Measurements from ENCODE around the gene PAX6. TPM values are rescaled to one million over a fixed set of nuclear protein-coding genes. Genes with fewer than 3 reads are reported as not detected.

Gene PAX6
- total and polyA plus RNA-seq, 2 donors = 0.32 to 0.47 TPM

- Histone ChIP-seq H3K4me3 (ENCODE audit: low read length in 2 of 2) (no peak overlapping the region), H3K27me3 (ENCODE audit: control insufficient read depth in 2 of 2, insufficient read depth in 1 of 2, low read length in 1 of 2) (peaks cover 9 to 51% of the 10 kb centered on the region in 2 donors), H3K9me3 (ENCODE audit: control insufficient read depth in 2 of 2, insufficient read depth in 1 of 2, low read length in 1 of 2) (no peaks in the 10 kb centered on the region), H3K4me1 (ENCODE audit: control insufficient read depth in 2 of 2, insufficient read depth in 2 of 2, low read length in 2 of 2) (no peaks in the 10 kb centered on the region), H3K36me3 (ENCODE audit: control insufficient read depth in 2 of 2, insufficient read depth in 2 of 2, low read length in 1 of 2) (no peaks in the 10 kb centered on the region), H3K27ac (ENCODE audit: low read depth in 1 of 2, low read length in 1 of 2) (no peak overlapping the region)
- no peak for DNase-seq (ENCODE audit: low read depth in 6 of 9, low spot score in 9 of 9)
- 39% methylated on average over 1 of the region's 1 CpG for WGBS
These were observed 23.1 kb upstream of the PAX6 start for GRCh38 chr11:31834237-31834636.

GRCh38 chr11:31830406-31830805 is 19.3 kb upstream of the PAX6 start:
- no peak for DNase-seq (ENCODE audit: low read depth in 6 of 9, low spot score in 9 of 9)
- Histone ChIP-seq H3K4me3 (ENCODE audit: low read length in 2 of 2) (no peak overlapping the region), H3K36me3 (ENCODE audit: control insufficient read depth in 2 of 2, insufficient read depth in 2 of 2, low read length in 1 of 2) (no peaks in the 10 kb centered on the region), H3K9me3 (ENCODE audit: control insufficient read depth in 2 of 2, insufficient read depth in 1 of 2, low read length in 1 of 2) (peaks cover 0 to 6% of the 10 kb centered on the region in 2 donors), H3K27ac (ENCODE audit: low read depth in 1 of 2, low read length in 1 of 2) (no peak overlapping the region), H3K27me3 (ENCODE audit: control insufficient read depth in 2 of 2, insufficient read depth in 1 of 2, low read length in 1 of 2) (peaks cover 38 to 77% of the 10 kb centered on the region in 2 donors), H3K4me1 (ENCODE audit: control insufficient read depth in 2 of 2, insufficient read depth in 2 of 2, low read length in 2 of 2) (peaks cover 0 to 2% of the 10 kb centered on the region in 2 donors)
- WGBS = 83% methylated on average over 4 of the region's 4 CpGs

- WGBS = 23% methylated on average over 7 of the region's 7 CpGs
- Histone ChIP-seq H3K36me3 (ENCODE audit: control insufficient read depth in 2 of 2, insufficient read depth in 2 of 2, low read length in 1 of 2) (no peaks in the 10 kb centered on the region), H3K27me3 (ENCODE audit: control insufficient read depth in 2 of 2, insufficient read depth in 1 of 2, low read length in 1 of 2) (peaks cover 58 to 87% of the 10 kb centered on the region in 2 donors), H3K27ac (ENCODE audit: low read depth in 1 of 2, low read length in 1 of 2) (no peak overlapping the region), H3K4me1 (ENCODE audit: control insufficient read depth in 2 of 2, insufficient read depth in 2 of 2, low read length in 2 of 2) (peaks cover 0 to 2% of the 10 kb centered on the region in 2 donors), H3K9me3 (ENCODE audit: control insufficient read depth in 2 of 2, insufficient read depth in 1 of 2, low read length in 1 of 2) (peaks cover 0 to 6% of the 10 kb centered on the region in 2 donors), H3K4me3 (ENCODE audit: low read length in 2 of 2) (no peak overlapping the region)
- DNase-seq (ENCODE audit: low read depth in 6 of 9, low spot score in 9 of 9) = no peak
These were observed 17.1 kb upstream of the PAX6 start for GRCh38 chr11:31828217-31828616.

- peaks cover 64 to 93% of the 10 kb centered on the region in 2 donors for H3K27me3 ChIP-seq (ENCODE audit: control insufficient read depth in 2 of 2, insufficient read depth in 1 of 2, low read length in 1 of 2)
- H3K4me1 ChIP-seq (ENCODE audit: control insufficient read depth in 2 of 2, insufficient read depth in 2 of 2, low read length in 2 of 2) = peaks cover 0 to 2% of the 10 kb centered on the region in 2 donors
- WGBS = 8% methylated on average over 18 of the region's 18 CpGs
- no peak for DNase-seq (ENCODE audit: low read depth in 6 of 9, low spot score in 9 of 9)
- H3K9me3 ChIP-seq (ENCODE audit: control insufficient read depth in 2 of 2, insufficient read depth in 1 of 2, low read length in 1 of 2) = peaks cover 0 to 6% of the 10 kb centered on the region in 2 donors
- H3K27ac ChIP-seq (ENCODE audit: low read depth in 1 of 2, low read length in 1 of 2) = no peak overlapping the region
- H3K36me3 ChIP-seq (ENCODE audit: control insufficient read depth in 2 of 2, insufficient read depth in 2 of 2, low read length in 1 of 2) = no peaks in the 10 kb centered on the region
- H3K4me3 ChIP-seq (ENCODE audit: low read length in 2 of 2) = no peak overlapping the region
These were observed 16.5 kb upstream of the PAX6 start for GRCh38 chr11:31827455-31828206.

GRCh38 chr11:31826536-31827438 is 15.7 kb upstream of the PAX6 start:
- H3K9me3 ChIP-seq (ENCODE audit: control insufficient read depth in 2 of 2, insufficient read depth in 1 of 2, low read length in 1 of 2) = peaks cover 0 to 6% of the 10 kb centered on the region in 2 donors
- H3K4me1 ChIP-seq (ENCODE audit: control insufficient read depth in 2 of 2, insufficient read depth in 2 of 2, low read length in 2 of 2) = peaks cover 0 to 2% of the 10 kb centered on the region in 2 donors
- no peak for DNase-seq (ENCODE audit: low read depth in 6 of 9, low spot score in 9 of 9)
- H3K36me3 ChIP-seq (ENCODE audit: control insufficient read depth in 2 of 2, insufficient read depth in 2 of 2, low read length in 1 of 2) = no peaks in the 10 kb centered on the region
- peaks cover 70 to 94% of the 10 kb centered on the region in 2 donors for H3K27me3 ChIP-seq (ENCODE audit: control insufficient read depth in 2 of 2, insufficient read depth in 1 of 2, low read length in 1 of 2)
- H3K4me3 ChIP-seq (ENCODE audit: low read length in 2 of 2) = no peak overlapping the region
- no peak overlapping the region for H3K27ac ChIP-seq (ENCODE audit: low read depth in 1 of 2, low read length in 1 of 2)
- 7% methylated on average over 55 of the region's 55 CpGs for WGBS

GRCh38 chr11:31825838-31826484 is 14.8 kb upstream of the PAX6 start:
- H3K27ac ChIP-seq (ENCODE audit: low read depth in 1 of 2, low read length in 1 of 2) = no peak overlapping the region
- H3K4me1 ChIP-seq (ENCODE audit: control insufficient read depth in 2 of 2, insufficient read depth in 2 of 2, low read length in 2 of 2) = peaks cover 0 to 2% of the 10 kb centered on the region in 2 donors
- H3K9me3 ChIP-seq (ENCODE audit: control insufficient read depth in 2 of 2, insufficient read depth in 1 of 2, low read length in 1 of 2) = peaks cover 0 to 6% of the 10 kb centered on the region in 2 donors
- 11% methylated on average over 37 of the region's 37 CpGs for WGBS
- H3K4me3 ChIP-seq (ENCODE audit: low read length in 2 of 2) = no peak overlapping the region
- no peaks in the 10 kb centered on the region for H3K36me3 ChIP-seq (ENCODE audit: control insufficient read depth in 2 of 2, insufficient read depth in 2 of 2, low read length in 1 of 2)
- H3K27me3 ChIP-seq (ENCODE audit: control insufficient read depth in 2 of 2, insufficient read depth in 1 of 2, low read length in 1 of 2) = peaks cover 75 to 98% of the 10 kb centered on the region in 2 donors
- no peak for DNase-seq (ENCODE audit: low read depth in 6 of 9, low spot score in 9 of 9)

- Histone ChIP-seq H3K27ac (ENCODE audit: low read depth in 1 of 2, low read length in 1 of 2) (no peak overlapping the region), H3K4me3 (ENCODE audit: low read length in 2 of 2) (no peak overlapping the region), H3K27me3 (ENCODE audit: control insufficient read depth in 2 of 2, insufficient read depth in 1 of 2, low read length in 1 of 2) (peaks cover 82 to 100% of the 10 kb centered on the region in 2 donors), H3K4me1 (ENCODE audit: control insufficient read depth in 2 of 2, insufficient read depth in 2 of 2, low read length in 2 of 2) (peaks cover 0 to 2% of the 10 kb centered on the region in 2 donors), H3K36me3 (ENCODE audit: control insufficient read depth in 2 of 2, insufficient read depth in 2 of 2, low read length in 1 of 2) (no peaks in the 10 kb centered on the region), H3K9me3 (ENCODE audit: control insufficient read depth in 2 of 2, insufficient read depth in 1 of 2, low read length in 1 of 2) (peaks cover 1 to 6% of the 10 kb centered on the region in 2 donors)
- WGBS = 12% methylated on average over 52 of the region's 52 CpGs
- DNase-seq (ENCODE audit: low read depth in 6 of 9, low spot score in 9 of 9) = no peak
These were observed 14.0 kb upstream of the PAX6 start for GRCh38 chr11:31824879-31825837.

- Histone ChIP-seq H3K27ac (ENCODE audit: low read depth in 1 of 2, low read length in 1 of 2) (no peak overlapping the region), H3K4me3 (ENCODE audit: low read length in 2 of 2) (no peak overlapping the region), H3K36me3 (ENCODE audit: control insufficient read depth in 2 of 2, insufficient read depth in 2 of 2, low read length in 1 of 2) (no peaks in the 10 kb centered on the region), H3K9me3 (ENCODE audit: control insufficient read depth in 2 of 2, insufficient read depth in 1 of 2, low read length in 1 of 2) (peaks cover 1 to 6% of the 10 kb centered on the region in 2 donors), H3K4me1 (ENCODE audit: control insufficient read depth in 2 of 2, insufficient read depth in 2 of 2, low read length in 2 of 2) (peaks cover 0 to 2% of the 10 kb centered on the region in 2 donors), H3K27me3 (ENCODE audit: control insufficient read depth in 2 of 2, insufficient read depth in 1 of 2, low read length in 1 of 2) (peaks cover 85 to 100% of the 10 kb centered on the region in 2 donors)
- WGBS = 9% methylated on average over 18 of the region's 18 CpGs
- no peak for DNase-seq (ENCODE audit: low read depth in 6 of 9, low spot score in 9 of 9)
These were observed 13.3 kb upstream of the PAX6 start for GRCh38 chr11:31824332-31824878.
